Kidney (tissue), 14 donors: ENCODE results near the gene REXO4. TPM values are rescaled to one million over a fixed set of nuclear protein-coding genes. Genes with fewer than 3 reads are reported as not detected.
A peak's percentile ranks its signal among the peaks of the same experiment; 100 is the strongest.

Source experiments
- DNase-seq, 5 donors: peaks; one replicate each; pipeline ENCODE4 v3.0.0-alpha.2; 2013 to 2020
- FAIRE-seq: peaks from 2 replicates; lab custom pipeline; 2012; peaks lifted over from hg19 to GRCh38; lab: Jason Lieb, UNC
- H3K27ac ChIP-seq, 2 donors: one replicate each; pipeline ENCODE4 v1.7.0; 2013; ENCODE audit warnings: low read depth in 2 of 2, low read length in 2 of 2, inconsistent platforms in 1 of 2
- H3K27me3 ChIP-seq: one replicate; pipeline ENCODE4 v1.7.1; 2013; ENCODE audit warnings: low read length, inconsistent platforms; ENCODE audit not compliant: control insufficient read depth, insufficient read depth
- H3K36me3 ChIP-seq, 3 donors: one replicate each; pipeline versions ENCODE4 v1.7.0 to v1.7.1; 2013; ENCODE audit warnings: low read length in 3 of 3, control low read depth in 1 of 3, inconsistent platforms in 1 of 3; ENCODE audit not compliant: insufficient read depth in 3 of 3, control insufficient read depth in 2 of 3
- H3K4me1 ChIP-seq, 3 donors: one replicate each; pipeline versions ENCODE4 v1.7.0 to v1.7.1; 2013; ENCODE audit warnings: low read length in 3 of 3, inconsistent platforms in 1 of 3, low read depth in 1 of 3; ENCODE audit not compliant: control insufficient read depth in 2 of 3, insufficient read depth in 2 of 3
- H3K4me3 ChIP-seq, 3 donors: one replicate each; pipeline versions ENCODE4 v1.7.0 to v1.8.1; 2013; ENCODE audit warnings: low read length in 3 of 3, control low read depth in 1 of 3, inconsistent platforms in 1 of 3
- H3K9ac ChIP-seq, 3 donors: one replicate each; pipeline versions ENCODE4 v1.7.0 to v1.7.1; 2013; ENCODE audit warnings: low read length in 3 of 3, control low read depth in 1 of 3, inconsistent platforms in 1 of 3
- H3K9me3 ChIP-seq, 3 donors: one replicate each; pipeline versions ENCODE4 v1.7.0 to v1.7.1; 2013; ENCODE audit warnings: low read length in 3 of 3, control low read depth in 1 of 3, inconsistent platforms in 1 of 3; ENCODE audit not compliant: control insufficient read depth in 2 of 3, insufficient read depth in 1 of 3
- CTCF ChIP-seq: IDR thresholded peaks from 3 replicates; pipeline ENCODE4 v1.5.1; 2012; ENCODE audit warnings: mild to moderate bottlenecking, moderate library complexity, borderline replicate concordance; ENCODE audit not compliant: insufficient read depth; ENCODE audit errors: extremely low read depth
- intact Hi-C: fragments of 100-400 bp; cut with DNase I; formaldehyde crosslinking; loops from one replicate; pipeline ENCODE4 v1.11.1; 2022
- polyA plus RNA-seq: library from polyadenylated mRNA; stranded (reverse); fragments of 350-450 nt; fragmentation: Illumina TruSeq; extraction: RNeasy Lipid Tissue Mini Kit (QIAGEN cat#74804); gene quantifications from one replicate; pipeline ENCODE4 v1.2.3, GENCODE V29; 2014; ENCODE audit warnings: low read depth, low replicate concordance; ENCODE audit not compliant: insufficient read depth
- total RNA-seq: library from RNA; stranded (reverse); fragmentation: NEBNext Ultra II Directional; extraction: Animal tissue kit (Norgen Biotek cat#: 25700); gene quantifications from one replicate; pipeline ENCODE4 v1.2.1, GENCODE V29; 2021
- donor health status: control.
- donor health status: control.
- donor health status: control.
- donor health status: control.
- donor health status: control.
- donor health status: DM: yes; HTN: yes; CAD: no.
- donor health status: Normal renal cell carcinoma (clear cell type).

The REXO4 gene
- total and polyA plus RNA-seq, 2 donors from 2014 or later: 17.5 to 18.6 TPM

DNA sequence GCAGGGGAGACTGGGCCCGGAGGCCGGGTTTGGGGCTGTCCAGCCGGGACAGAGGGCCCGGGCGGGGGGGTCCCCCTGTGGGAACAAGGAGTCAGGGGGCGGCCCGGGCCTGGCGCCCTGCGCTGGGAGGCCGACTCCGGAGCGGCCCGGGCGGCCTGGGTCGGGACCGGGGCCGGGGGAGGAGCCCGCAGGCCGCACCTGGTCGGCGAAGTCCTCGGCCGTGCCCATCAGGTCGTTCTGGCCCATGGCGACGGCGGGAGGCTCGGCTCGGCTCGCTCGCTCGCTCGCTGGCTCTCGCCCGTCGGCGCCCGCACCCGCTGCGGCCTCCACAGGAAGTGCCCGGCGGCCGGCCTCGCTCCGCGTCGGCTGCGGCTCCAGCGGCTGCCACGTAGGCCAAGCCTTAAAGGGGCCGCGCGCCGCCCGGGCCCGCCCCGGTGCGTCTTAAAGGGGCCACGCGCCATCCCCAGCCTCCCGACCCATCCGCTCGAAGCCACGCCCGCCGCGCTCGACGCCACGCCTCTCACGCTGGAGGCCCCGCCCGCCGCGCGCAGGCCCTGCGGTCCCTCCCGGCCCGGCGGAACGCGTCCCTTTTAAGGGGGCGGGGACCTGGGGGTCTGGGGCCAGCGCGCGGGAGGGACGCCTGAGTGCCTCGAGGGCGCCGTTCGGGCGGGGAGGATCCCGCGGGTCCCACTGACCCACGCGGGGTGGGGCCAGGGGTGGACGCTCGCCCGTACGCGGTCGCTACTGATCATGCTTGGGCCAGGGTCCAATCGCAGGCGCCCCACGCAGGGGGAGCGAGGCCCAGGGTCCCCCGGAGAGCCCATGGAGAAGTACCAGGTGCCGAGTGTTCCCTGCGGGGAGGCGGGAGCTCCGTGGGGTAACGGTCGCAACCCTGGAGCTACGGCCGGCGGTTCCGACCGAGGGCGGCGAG lies 41.8 kb downstream of the REXO4 start, which contains the start of the genes STKLD1 and SURF4:
STKLD1 (plus strand) TSS at position 643 of the 931 bp plus-strand sequence; CDS start at position 751, 108 bp downstream.
SURF4 (minus strand) TSS at position 337 of the 931 bp plus-strand sequence; CDS start at position 246, 91 bp downstream.
- peak within 1 kb of the TSS; percentile 77 to 89 for H3K27ac ChIP-seq
- peaks cover 0 to 23% (median 14%) of the 10 kb centered on the region in 3 donors for H3K4me1 ChIP-seq
- TF ChIP-seq CTCF: no peak
- DNase-seq (peak; percentile 97 to 99 (median 98)), FAIRE-seq (no peak)
- H3K4me3 ChIP-seq: peak within 1 kb of the TSS; percentile 77 to 95 (median 87)
- intact Hi-C loops: no loop called here
- no peaks in the 10 kb centered on the region for H3K27me3 ChIP-seq
- peaks cover 0 to 6% (median 2%) of the 10 kb centered on the region in 3 donors for H3K36me3 ChIP-seq
- peaks cover 0 to 3% (median 0%) of the 10 kb centered on the region in 3 donors for H3K9me3 ChIP-seq
- peak within 1 kb of the TSS; percentile 79 to 98 (median 92) for H3K9ac ChIP-seq

- H3K9ac ChIP-seq: peak overlapping the region; percentile 79 to 98 (median 92)
- H3K36me3 ChIP-seq: peaks cover 2 to 11% (median 3%) of the 10 kb centered on the region in 3 donors
- no peak for FAIRE-seq
- peaks cover 0 to 3% (median 0%) of the 10 kb centered on the region in 3 donors for H3K9me3 ChIP-seq
- peaks cover 0 to 31% (median 14%) of the 10 kb centered on the region in 3 donors for H3K4me1 ChIP-seq
- H3K4me3 ChIP-seq: peak overlapping the region; percentile 77 to 95 (median 87)
- intact Hi-C loops: no loop called here
- TF ChIP-seq CTCF: no peak
- DNase-seq: peak in 4 of 5 donors; percentile 37 to 66 (median 56)
- no peaks in the 10 kb centered on the region for H3K27me3 ChIP-seq
- H3K27ac ChIP-seq: peak overlapping the region; percentile 77 to 89
Observed at GRCh38 chr9:133375116-133375723, 42.6 kb downstream of the REXO4 start.

- peak overlapping the region; percentile 79 to 98 (median 92) for H3K9ac ChIP-seq
- peaks cover 0 to 35% (median 14%) of the 10 kb centered on the region in 3 donors for H3K4me1 ChIP-seq
- no peak for TF ChIP-seq CTCF
- H3K27me3 ChIP-seq: no peaks in the 10 kb centered on the region
- no peak for DNase-seq
- H3K36me3 ChIP-seq: peaks cover 2 to 12% (median 6%) of the 10 kb centered on the region in 3 donors
- FAIRE-seq: no peak
- H3K27ac ChIP-seq: peak overlapping the region in 1 of 2 donors; percentile 89
- intact Hi-C loops: no loop called here
- H3K4me3 ChIP-seq: peak overlapping the region; percentile 77 to 95 (median 87)
- peaks cover 0 to 3% (median 0%) of the 10 kb centered on the region in 3 donors for H3K9me3 ChIP-seq
Observed at GRCh38 chr9:133374612-133375115, 43.1 kb downstream of the REXO4 start.
